RWPE2 (cell line): Measurements from ENCODE around the gene YY1.
A peak's percentile ranks its signal among the peaks of the same experiment; 100 is the strongest.

Experiments used
- ATAC-seq: fragments of 200-7000 bp; cut with Tn5 transposase; 3 replicates; pipeline ENCODE4 v1.9.1; 2021; ENCODE audit warnings: low read depth
- DNase-seq: peaks from one replicate; pipeline ENCODE4 v3.0.0-alpha.2; 2020; ENCODE audit warnings: low spot score
- H3K27ac ChIP-seq: fragments of 450-650 bp; 2 replicates; pipeline ENCODE4 v1.5.1; 2017; ENCODE audit warnings: mild to moderate bottlenecking; ENCODE audit not compliant: poor library complexity, severe bottlenecking
- H3K27me3 ChIP-seq: fragments of 250-450 bp; sonication (Bioruptor Pico); 2 replicates; pipeline ENCODE4 v1.5.1; 2021; ENCODE audit warnings: mild to moderate bottlenecking, moderate library complexity; ENCODE audit not compliant: insufficient read depth, poor library complexity, severe bottlenecking
- H3K36me3 ChIP-seq: fragments of 250-450 bp; sonication (Bioruptor Pico); 2 replicates; pipeline ENCODE4 v1.5.1; 2020; ENCODE audit warnings: low read depth, mild to moderate bottlenecking, moderate library complexity
- H3K4me1 ChIP-seq: fragments of 250-450 bp; sonication (Bioruptor Pico); 2 replicates; pipeline ENCODE4 v1.5.1; 2021; ENCODE audit warnings: mild to moderate bottlenecking, moderate library complexity; ENCODE audit not compliant: insufficient read depth, poor library complexity, severe bottlenecking
- H3K4me3 ChIP-seq: fragments of 250-450 bp; sonication (Bioruptor Pico); 2 replicates; pipeline ENCODE4 v1.5.1; 2021; ENCODE audit warnings: mild to moderate bottlenecking, moderate library complexity; ENCODE audit not compliant: severe bottlenecking
- H3K9me3 ChIP-seq: fragments of 250-450 bp; sonication (Bioruptor Pico); 2 replicates; pipeline ENCODE4 v1.5.1; 2021; ENCODE audit warnings: mild to moderate bottlenecking, moderate library complexity; ENCODE audit not compliant: severe bottlenecking
- CTCF ChIP-seq: fragments of 450-650 bp; IDR thresholded peaks from one replicate; pipeline ENCODE4 v1.5.1; 2017; ENCODE audit warnings: mild to moderate bottlenecking, moderate library complexity; ENCODE audit not compliant: poor library complexity, severe bottlenecking

The YY1 gene

GRCh38 chr14:100256339-100256895, 17.5 kb downstream of the YY1 start:
- Histone ChIP-seq H3K4me1 (no peaks in the 10 kb centered on the region), H3K36me3 (peaks cover 5% of the 10 kb centered on the region), H3K27me3 (no peaks in the 10 kb centered on the region), H3K27ac (no peak overlapping the region), H3K9me3 (no peaks in the 10 kb centered on the region), H3K4me3 (no peak overlapping the region)
- ATAC-seq (no peak), DNase-seq (no peak)
- TF ChIP-seq CTCF, result no peak

GRCh38 chr14:100261621-100262020, 22.7 kb downstream of the YY1 start:
- no peak overlapping the region for H3K4me3 ChIP-seq
- no peaks in the 10 kb centered on the region for H3K4me1 ChIP-seq
- TF ChIP-seq CTCF, result no peak
- ATAC-seq, result no peak
- no peak for DNase-seq
- H3K27me3 ChIP-seq, result no peaks in the 10 kb centered on the region
- H3K9me3 ChIP-seq, result no peaks in the 10 kb centered on the region
- peaks cover 41% of the 10 kb centered on the region for H3K36me3 ChIP-seq
- H3K27ac ChIP-seq, result no peak overlapping the region

- no peak overlapping the region for H3K4me3 ChIP-seq
- no peaks in the 10 kb centered on the region for H3K4me1 ChIP-seq
- H3K36me3 ChIP-seq, result peaks cover 50% of the 10 kb centered on the region
- no peak for ATAC-seq
- H3K27ac ChIP-seq, result no peak overlapping the region
- DNase-seq, result no peak
- H3K27me3 ChIP-seq, result no peaks in the 10 kb centered on the region
- no peak for TF ChIP-seq CTCF
- no peaks in the 10 kb centered on the region for H3K9me3 ChIP-seq
These were observed 23.6 kb downstream of the YY1 start for GRCh38 chr14:100262545-100262944.

GRCh38 chr14:100263141-100263540, 24.2 kb downstream of the YY1 start:
- no peak overlapping the region for H3K4me3 ChIP-seq
- DNase-seq (no peak), ATAC-seq (peak; percentile 67)
- no peaks in the 10 kb centered on the region for H3K4me1 ChIP-seq
- TF ChIP-seq CTCF, result no peak
- no peaks in the 10 kb centered on the region for H3K27me3 ChIP-seq
- no peak overlapping the region for H3K27ac ChIP-seq
- no peaks in the 10 kb centered on the region for H3K9me3 ChIP-seq
- H3K36me3 ChIP-seq, result peaks cover 52% of the 10 kb centered on the region

- ATAC-seq, result no peak
- H3K36me3 ChIP-seq, result peaks cover 72% of the 10 kb centered on the region
These were observed 29.0 kb downstream of the YY1 start for GRCh38 chr14:100267990-100268389.

More at GRCh38 chr14:100267990-100268389, 29.0 kb downstream of the YY1 start:
- Histone ChIP-seq H3K9me3 (no peaks in the 10 kb centered on the region), H3K27ac (no peak overlapping the region), H3K4me3 (no peak overlapping the region), H3K27me3 (no peaks in the 10 kb centered on the region), H3K4me1 (peaks cover 4% of the 10 kb centered on the region)
- no peak for DNase-seq
- no peak for TF ChIP-seq CTCF
